Measurements from ENCODE around the gene LMOD1.
"Not testable (repeated sequence)": the region's sequence is repeated elsewhere in the genome, so short reads cannot be mapped to it uniquely, and the experiment has no call there.

The LMOD1 gene

DNA sequence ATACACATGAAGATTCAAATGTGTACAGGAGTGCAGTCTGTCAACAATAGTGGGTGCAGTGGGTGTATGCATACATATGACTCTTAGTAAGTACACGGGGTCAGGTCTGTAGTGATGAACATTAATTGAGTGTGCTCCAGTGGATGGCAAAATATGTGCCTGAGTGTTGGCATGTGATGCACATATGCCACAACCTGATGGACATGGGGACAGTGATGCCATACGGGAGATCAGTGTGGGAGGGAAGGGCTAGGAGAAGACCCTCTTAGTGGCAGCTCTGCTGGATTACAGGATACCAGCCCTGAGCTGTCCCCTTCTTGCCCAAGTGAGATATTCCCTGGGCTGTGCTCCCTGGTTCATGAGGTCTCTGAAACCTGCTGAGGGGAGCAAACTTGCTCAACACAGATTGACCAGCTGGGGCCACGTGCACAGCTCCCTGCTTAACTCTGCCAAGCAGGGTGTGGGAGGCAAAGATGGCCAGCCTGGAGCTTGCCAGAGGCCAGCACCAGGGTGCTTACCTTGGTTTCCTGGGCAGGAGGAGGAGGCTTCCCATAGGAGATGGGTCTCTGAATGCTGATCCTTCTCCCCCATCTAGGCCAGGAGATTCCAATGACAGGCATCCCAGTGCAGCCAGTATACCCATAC, 55.4 kb downstream of the LMOD1 start:
- no peak for DNase-seq

DNA sequence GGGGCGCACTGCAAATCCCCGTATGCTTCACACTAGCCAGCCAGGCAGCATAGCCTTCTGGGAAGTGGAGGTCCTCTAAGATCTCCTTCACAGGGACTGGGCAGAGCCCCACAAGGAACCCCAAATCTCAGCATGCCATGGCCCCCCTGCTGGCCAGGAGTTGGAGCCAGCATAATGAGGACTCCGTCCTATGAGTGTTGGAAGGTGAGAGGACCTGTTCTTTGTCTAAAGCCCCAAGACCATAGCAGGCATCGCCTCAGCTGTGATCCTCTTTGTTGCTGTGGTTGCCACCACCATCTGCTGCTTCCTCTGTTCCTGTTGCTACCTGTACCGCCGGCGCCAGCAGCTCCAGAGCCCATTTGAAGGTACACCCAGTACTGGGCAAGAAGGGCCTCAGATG, 56.1 kb downstream of the LMOD1 start:
- no peak for DNase-seq

DNA sequence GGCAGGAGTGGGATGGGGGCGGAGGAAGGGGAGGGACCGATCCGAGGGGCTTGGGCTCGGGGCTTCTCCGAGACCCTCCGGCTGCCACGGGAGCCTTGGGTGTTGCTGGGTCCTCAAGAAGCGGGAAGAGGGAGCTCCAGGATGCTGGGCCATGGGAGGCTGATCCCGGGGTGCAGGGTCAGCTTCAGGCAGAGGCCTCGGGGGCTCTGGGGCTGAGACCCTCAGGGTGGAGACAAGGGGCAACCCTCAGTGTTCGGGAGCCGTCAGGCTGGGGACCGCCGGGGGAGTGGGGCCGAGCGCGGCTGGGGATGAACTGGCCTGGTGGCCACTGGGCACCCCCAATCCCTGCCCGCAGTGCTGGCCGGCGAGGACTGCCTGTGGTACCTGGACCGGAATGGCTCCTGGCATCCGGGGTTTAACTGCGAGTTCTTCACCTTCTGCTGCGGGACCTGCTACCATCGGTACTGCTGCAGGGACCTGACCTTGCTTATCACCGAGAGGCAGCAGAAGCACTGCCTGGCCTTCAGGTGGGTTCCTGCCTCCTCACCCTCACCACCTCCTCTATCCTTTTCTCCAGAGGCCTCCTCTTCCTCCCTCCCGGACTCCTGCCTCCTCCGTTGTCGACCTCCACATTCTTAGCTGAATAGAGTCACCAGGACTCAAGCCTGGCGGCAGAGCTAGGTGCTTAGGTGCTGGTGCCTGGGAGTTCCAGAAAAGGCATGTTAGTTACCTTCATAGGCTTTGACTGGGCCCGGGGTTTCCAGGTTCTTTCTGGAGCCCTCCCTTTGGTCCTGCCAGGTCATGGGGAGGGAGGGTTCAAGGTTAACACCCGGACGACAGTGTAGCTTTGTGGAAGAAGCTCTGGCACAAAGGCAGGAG, 57.0 kb downstream of the LMOD1 start:
- no peak for DNase-seq

DNA sequence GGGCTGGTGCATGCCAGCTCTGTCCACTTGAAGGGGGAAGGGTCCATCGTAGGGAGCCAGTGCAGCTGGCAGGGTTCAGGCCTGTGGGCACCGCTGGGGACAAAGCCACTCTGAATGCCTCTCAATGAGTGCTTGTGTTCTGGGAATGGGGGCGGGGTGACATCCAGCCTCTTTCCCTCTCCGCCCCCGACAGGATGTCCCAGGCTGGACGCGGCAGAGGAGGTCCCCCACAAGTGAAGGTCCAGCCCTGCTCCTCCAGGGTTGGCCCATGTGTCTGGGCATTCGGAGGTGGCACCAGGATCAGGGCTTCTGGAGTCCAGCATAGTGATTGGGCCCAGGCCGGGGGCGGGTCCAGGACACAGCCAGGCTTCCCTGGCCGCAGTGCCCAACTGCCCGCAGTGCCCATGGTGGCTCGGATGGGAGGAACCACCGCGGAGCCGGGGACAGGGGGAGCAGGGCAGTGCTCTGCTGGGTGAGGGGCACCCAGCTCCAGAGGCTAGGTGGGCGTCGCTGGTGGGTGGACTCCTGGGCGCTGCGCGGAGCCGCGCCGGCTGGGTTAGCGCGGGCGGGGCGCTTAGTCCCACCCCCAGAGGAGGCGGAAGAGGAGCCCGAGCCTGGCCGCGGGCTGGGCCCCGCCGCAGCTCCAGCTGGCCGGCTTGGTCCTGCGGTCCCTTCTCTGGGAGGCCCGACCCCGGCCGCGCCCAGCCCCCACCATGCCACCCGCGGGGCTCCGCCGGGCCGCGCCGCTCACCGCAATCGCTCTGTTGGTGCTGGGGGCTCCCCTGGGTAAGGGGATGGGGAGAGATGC, 57.9 kb downstream of the LMOD1 start, which contains the start of gene SHISA4:
Gene SHISA4 (plus strand): TSS at position 617 of the 808 bp plus-strand sequence. CDS start 97 bp downstream, at position 714.
- DNase-seq, result peak; percentile 26

DNA sequence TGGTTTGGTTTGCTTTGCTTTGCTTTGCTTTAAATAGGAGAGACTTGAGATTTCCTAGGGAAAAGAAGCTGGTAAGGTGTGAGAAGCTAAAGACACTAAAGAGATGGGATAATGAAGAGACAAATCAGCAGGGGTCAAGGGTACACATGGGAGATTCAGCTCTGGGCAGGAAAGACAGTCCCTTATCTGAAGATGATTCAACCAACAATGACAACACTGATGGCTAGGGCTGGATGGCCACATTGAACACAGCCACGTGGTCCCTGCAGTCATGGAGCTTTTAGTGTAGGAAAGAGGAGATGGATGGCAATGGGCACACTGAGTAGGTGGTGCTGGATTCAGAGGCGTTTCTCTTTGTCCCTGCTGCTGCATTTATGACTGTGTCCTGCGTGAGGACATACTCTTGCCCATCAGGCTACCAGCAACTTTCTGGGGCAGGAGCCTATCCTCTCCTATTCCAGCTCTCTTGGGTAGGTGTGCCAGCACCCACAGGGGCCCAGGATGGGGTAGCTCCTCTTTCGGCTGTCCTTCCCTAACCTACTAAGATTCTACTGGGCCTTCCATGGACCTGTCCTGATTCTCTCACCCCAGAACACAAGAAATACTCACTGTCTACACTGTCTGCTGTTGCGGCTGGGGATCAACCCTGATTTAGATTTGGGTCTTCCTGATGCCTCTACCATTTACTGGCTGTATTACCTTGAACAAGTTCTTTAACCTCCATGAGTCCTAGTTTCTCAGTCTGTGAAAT, 59.1 kb downstream of the LMOD1 start:
- DNase-seq, result no peak

DNA sequence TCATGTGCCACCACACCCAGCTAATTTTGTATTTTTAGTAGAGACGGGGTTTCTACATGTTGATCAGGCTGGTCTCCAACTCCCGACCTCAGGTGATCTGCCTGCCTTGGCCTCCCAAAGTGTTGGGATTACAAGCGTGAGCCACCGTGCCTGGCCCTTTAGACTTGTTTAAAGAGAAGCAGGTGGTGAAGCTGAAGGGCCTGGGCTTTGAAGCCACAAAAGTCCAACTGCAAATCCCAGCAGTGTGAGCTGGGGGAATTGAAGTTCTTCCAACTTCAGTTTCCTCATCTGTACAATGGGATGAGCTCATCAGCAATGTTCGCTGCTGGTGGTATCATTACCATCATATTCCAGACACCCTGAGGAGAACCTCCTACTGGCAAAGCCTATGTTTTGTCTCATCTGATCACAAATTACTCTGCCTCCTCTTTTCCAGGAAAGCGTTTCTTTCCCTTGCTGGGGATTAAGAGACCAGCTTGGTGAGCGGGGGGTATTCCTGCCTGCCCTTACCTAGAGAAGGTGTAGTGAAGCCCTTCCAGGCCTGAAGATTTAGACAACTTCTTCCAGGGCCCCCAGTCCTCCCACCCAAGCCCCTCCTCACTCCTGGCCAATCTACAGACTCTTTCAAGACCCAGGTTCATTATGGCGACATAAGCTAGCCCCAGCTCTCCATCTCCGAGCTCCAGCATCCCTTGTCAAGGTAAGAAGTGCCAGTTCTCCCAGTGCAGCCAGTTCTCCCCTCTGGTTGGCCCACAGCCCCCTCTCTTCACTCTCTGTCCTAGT, 60.1 kb downstream of the LMOD1 start:
- no peak for DNase-seq

DNA sequence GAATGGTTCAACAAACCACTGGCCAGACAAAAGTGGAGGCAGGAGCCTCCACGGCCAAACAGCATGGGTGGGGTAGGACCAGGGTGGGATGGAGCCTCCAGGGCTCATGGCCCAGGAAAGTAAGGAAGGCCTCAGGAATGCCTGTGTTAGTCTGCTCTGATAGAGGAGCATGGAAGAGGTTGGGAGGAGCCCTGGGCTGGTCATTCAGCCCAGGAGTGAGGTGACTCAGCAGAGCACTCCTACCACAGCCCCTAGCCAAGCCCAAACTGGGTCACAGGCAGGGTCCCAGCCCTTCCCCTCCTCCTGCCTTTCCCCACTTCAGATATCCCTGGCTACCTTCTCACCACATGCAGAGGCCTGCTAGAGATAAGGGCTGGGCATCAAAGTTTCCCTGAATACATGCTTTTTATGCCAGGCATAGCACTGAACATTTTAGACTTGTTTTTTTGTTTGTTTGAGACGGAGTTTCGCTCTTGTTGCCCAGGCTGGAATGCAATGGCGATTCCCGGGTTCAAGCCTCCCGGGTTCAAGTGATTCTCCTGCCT, 60.7 kb downstream of the LMOD1 start:
- no peak for DNase-seq

DNA sequence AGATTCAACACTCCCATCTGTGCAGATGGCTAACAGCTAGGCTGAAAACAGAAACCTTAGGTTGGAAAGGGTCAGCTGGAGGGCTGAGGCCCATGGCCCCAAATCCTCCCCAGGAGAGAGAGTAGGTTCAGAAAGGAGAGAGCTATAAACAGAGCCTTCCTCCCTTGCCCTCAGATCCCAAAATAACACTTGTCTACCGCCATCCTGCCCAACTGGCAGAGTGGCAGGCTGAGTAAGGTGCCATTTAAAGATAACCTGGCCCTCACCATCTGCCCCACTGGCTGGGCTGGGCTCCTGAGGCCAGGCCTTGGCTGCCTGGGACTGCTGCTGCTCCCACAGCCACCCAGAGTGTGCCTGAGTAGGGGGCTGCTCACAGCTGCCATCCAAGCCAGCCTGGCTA, 61.9 kb downstream of the LMOD1 start:
- DNase-seq, result no peak

DNA sequence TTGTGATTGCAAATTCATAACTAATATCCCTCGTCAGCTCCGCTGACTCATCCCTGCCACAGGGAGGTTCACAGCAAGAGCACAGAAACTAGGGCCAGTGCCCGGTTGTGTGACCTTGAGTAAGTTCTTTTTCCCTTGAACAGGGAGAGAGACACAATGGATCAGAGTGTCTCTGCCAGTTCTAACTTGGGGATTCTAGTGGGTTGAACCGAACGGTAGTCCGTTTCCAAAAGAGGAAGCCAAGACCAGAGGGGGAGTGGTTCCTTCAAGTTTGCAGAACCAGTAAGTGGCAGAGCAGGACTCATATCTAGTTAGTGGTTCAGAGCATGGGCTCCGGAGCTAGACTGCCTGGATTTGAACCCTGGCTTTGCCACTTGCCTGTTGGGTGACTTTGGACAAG, 62.6 kb downstream of the LMOD1 start:
- no peak for DNase-seq

DNA sequence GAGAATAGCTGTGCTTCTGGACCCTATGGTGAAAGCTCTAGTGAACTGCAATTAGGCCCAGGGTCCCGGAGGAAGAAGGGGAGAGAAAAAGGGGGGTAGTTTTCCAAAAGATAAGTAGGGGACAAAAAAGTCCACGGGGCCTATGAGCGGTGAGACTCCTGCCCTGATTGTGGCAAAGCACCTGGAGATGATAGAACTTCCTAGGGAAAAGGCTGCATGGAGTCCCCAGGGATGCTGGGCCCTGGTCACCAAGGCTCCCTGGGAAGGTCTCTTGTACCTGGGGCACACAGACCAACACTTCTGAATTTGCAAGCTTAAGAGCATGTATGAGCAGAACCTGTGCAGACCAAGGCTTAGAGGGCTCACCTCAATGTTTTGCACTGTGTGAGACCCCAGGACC, 63.1 kb downstream of the LMOD1 start:
- DNase-seq, result no peak

DNA sequence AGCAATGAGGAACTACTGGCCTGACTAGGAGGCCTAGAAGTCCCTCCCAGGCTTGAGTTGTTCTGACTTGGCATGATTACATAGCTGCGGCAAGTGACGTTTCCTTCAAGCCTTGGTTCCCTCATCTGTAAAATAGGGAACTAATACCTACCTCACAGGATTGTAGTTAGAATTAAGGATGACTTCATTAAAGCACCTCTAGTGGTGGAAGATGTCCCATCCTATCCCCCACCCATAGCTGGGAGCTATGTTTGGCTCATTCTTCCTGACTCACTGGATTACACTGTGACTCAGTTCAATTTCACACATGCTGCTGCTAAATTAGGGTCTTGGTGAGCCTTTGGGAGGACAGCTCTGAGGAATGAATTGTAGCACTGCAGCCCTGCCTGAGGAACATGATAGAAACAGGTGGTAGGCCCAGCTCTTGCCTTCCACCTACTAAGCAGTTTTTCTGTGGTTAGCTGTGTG, 63.6 kb downstream of the LMOD1 start:
- no peak for DNase-seq

DNA sequence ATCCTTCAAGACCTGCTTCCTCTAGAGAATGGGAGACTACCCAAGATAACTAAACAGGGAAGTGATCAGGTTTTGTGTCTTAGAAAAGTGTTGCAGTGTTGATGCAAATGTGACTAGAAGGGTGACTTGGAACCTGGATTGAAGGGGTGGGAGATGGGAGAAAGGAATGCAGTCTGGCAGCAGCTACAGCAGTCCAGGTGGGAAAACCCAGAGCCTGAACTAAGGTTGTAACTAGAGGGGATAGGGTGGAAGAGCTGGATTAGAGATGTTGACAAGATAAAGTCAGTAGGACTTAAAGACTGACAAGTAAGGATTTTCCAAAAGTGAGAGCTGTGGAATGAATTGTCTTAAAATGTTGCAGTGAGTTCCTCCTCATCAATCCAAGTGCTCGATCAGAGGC, 64.7 kb downstream of the LMOD1 start:
- DNase-seq, result no peak

DNA sequence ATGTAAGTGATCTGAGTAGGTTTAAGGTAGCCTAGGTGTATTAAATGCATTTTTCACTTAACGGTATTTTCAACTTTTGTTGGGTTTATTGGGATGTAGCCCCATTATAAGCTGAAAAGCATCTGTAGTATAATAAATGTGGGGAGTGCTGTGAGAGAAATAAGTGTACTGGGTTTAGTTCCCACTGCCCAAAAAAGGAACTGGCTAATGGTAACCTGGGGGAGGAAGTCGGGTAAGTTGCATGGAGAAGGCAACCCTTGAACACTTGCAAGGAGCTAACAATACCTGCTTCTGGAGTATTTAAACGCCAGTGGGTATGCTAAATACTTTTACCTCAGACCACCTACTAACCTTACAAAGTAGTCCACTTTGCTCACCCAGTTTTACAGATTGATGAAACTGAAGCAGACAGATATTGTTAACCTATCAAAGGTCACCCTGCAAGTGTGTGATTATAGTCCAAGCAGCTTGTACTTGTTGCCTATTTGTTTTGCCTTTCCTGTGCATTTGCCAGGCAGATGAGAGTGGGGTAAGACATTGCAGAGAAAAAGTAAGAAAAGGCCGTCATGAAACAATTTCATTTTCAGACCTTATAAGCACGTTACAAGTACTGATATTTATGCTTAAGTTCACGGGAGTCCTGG, 65.3 kb downstream of the LMOD1 start:
- DNase-seq, result no peak

DNA sequence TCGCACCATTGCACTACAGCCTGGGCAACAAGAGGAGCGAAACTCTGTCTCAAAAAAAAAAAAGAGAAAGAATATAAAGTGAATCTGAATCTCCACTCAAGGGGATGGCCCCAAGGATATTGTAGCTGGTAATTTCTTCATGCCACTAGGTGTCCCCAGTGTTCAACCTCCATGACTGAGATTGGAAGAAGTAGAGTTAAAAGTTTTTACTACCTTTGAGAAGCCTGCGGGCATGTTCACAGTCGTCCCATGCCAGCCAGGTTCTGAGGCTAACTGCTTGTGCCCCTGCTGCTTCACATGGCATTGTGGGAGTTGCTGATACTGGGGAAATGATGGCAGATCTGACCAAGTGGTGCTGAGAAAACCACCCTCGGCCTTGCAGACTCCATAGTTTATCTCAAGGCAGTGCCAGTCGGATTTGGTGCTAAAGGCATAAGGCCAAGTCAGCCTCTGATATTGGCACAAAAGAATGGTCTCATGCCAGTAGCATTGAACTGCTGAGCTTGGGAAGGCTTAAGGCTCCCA, 68.4 kb downstream of the LMOD1 start:
- DNase-seq, result peak; percentile 9

DNA sequence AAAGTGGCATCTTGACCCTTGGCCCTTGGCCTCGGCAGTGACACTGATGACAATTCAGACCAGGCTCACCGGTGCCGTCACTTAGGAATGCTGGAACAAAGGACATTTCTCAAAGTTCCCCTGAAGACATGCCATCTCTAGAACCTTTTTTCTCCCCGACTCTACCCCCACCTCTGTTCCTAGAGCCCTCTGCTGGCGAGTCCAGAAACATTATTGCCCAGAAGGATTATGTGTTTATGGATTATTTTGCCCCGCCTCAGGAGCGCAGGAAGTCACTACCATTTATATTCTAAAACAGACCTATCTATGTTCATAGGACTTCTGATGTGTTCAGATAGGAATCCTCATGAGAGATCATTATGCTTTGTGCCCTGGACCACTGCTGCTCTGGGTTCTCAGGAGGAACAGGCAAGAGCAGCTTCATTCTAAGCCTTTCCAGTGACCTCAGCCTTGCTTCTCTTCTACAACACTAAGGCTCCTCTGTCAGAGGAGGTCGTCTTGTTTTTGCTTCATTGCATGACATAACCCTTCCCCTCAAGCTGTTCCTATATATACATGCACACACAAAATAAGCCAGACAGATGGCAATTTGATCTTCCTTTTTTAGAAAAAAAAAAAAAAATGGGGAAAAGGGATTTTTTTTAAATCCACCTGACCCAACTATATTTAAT, 70.1 kb downstream of the LMOD1 start:
- no peak for DNase-seq

DNA sequence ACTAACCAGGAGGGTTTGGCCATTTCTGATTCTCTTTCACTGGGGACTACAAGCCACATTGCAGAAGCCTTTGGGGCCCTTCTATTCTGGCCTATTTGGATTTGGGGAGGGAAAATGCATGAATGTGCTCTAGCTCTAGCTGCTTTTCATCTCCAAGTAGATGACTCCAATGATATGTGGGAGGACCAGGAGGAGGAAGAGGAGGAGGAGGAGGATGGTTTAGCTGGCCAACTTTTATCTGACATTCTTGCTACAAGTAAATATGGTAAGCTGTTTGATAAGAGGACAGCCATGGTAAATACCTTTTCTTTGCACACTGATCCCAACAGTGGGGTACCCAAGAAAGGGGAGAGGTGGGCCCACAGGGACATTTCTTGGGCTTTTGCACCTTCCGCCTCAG, 71.7 kb downstream of the LMOD1 start:
- DNase-seq, result no peak

DNA sequence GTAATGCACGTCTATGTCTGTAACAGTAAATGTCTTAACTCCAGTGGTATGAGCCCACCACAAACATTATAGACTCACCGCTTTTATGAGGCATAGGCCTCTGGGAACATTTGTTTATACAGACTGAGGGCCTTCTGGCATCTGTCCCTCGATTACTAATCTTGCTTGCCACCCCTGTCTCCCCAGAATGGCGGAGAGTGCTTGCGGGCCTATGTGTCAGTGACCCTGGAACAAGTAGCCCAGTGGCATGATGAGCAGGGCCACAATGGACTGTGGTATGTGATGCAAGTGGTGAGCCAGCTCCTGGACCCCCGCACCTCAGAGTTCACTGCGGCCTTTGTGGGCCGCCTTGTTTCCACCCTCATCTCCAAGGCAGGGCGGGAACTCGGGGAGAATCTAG, 76.0 kb downstream of the LMOD1 start:
- DNase-seq, result no peak

DNA sequence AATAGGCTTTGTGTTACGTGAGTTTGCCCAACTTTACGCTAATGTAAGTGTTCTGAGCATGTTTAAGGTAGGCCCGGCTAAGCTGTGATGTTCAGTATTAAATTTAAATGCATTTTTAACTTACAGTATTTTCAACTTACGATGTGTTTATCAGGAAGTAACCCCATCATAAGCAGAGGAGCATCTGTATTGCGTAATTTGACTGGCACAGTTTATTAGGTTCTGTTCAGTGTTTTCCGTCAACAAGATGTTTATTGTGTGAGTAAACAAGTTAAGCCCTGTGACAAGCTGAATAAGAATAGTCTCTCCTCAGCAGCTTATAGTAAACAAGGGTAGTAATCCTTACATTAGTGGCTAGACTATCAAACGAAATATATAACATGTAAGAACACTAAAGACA, 84.9 kb downstream of the LMOD1 start:
- DNase-seq, result no peak

DNA sequence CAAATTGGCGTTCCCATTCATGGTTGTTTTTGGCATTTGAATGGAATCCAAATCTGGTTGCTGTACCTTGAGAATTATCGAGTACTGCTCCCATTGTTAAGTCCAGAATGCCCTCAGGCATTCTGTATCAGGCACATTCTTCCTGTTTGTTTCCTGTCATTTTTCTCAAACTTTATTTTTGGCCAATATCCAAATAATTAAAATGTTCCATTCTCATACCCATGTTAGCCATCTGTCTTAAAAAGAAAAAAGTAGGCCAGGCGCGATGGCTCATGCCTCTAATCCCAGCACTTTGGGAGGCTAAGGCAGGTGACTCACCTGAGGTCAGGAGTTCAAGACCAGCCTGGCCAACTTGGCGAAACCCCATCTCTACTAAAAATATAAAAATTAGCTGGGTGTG, 86.9 kb downstream of the LMOD1 start:
- no peak for DNase-seq

DNA sequence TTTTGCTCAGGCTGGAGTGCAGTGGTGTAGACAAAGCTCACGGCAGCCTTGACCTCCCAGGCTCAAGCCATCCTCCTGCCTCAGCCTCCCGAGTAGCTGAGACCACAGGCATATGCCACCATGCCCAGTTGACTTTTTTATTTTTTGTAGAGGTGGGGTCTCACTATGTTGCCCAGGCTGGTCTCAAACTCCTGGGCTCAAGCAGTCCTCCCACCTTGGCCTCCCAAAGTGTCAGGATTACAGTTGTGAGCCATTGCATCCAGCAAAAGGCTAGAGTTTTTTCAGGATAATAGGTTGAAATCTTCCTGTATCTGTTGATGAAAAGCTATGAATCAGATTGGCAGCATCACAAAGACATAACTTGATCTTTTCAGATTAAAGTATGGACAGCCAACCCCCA, 89.6 kb downstream of the LMOD1 start:
- DNase-seq, result not testable (repeated sequence)
